Subcutaneous adipose tissue (tissue), 4 donors: ENCODE results near the gene PIGN. TPM values are rescaled to one million over a fixed set of nuclear protein-coding genes. Genes with fewer than 3 reads are reported as not detected.

Experiments
- CTCF ChIP-seq: fragments of 450-650 bp; IDR thresholded peaks from one replicate; pipeline ENCODE4 v1.5.1; 2016; ENCODE audit warnings: low read depth, mild to moderate bottlenecking, control low read depth, antibody characterized with exemption, moderate library complexity
- total RNA-seq, 4 donors: library from RNA; depleted of rRNA; stranded (reverse); fragments of >200 nt; gene quantifications; one replicate each; pipeline ENCODE4 v1.1.0, GENCODE V29; 2016

Gene PIGN
- total RNA-seq, 4 donors from 2014 or later = 22.6 to 35.0 (median 31.3) TPM

GRCh38 chr18:62196980-62197379 is 10.1 kb upstream of the PIGN start:
- no peak for TF ChIP-seq CTCF

- no peak for TF ChIP-seq CTCF
Measured at GRCh38 chr18:62196079-62196478, 9.2 kb upstream of the PIGN start.

- no peak for TF ChIP-seq CTCF
Measured at GRCh38 chr18:62189208-62189607, 2.4 kb upstream of the PIGN start.

GRCh38 chr18:62187543-62188510 is 971 bp upstream of the PIGN start:
- TF ChIP-seq CTCF = no peak

- no peak for TF ChIP-seq CTCF
Measured at GRCh38 chr18:62186499-62186773, 420 bp downstream of the PIGN start.

- TF ChIP-seq CTCF = no peak
Measured at GRCh38 chr18:62183578-62184195, 3.2 kb downstream of the PIGN start.

GRCh38 chr18:62182220-62182619 is 4.6 kb downstream of the PIGN start:
- no peak for TF ChIP-seq CTCF
